H1 (cell line): ENCODE measurements around the gene CHST12.

Experiments used
- CTCF ChIP-seq, 3 experiments: IDR thresholded peaks; 1 replicate in 2 of 3; 2 replicates in 1 of 3; pipeline versions ENCODE4 v1.5.1 to v1.6.1; 2011; ENCODE audit warnings: low read length in 3 of 3, mild to moderate bottlenecking in 3 of 3, inconsistent platforms in 2 of 3, low read depth in 1 of 3, moderate library complexity in 1 of 3; ENCODE audit not compliant: insufficient read depth in 1 of 3; ENCODE audit errors: control extremely low read depth in 1 of 3
- FOSL1 ChIP-seq: IDR thresholded peaks from 2 replicates; pipeline ENCODE4 v1.6.1; 2011; ENCODE audit warnings: mild to moderate bottlenecking, low read depth, low read length, moderate library complexity; ENCODE audit not compliant: insufficient read depth
- JUN ChIP-seq: IDR thresholded peaks from 2 replicates; pipeline ENCODE4 v1.6.1; 2011; ENCODE audit warnings: low read depth, mild to moderate bottlenecking, improper control_type of control experiment, low read length
- JUND ChIP-seq: IDR thresholded peaks from 2 replicates; pipeline ENCODE4 v1.6.1; 2011; ENCODE audit warnings: mild to moderate bottlenecking, improper control_type of control experiment, low read length
- SIRT6 ChIP-seq: IDR thresholded peaks from one replicate; pipeline ENCODE4 v1.7.1; 2012; ENCODE audit warnings: low read length, inconsistent platforms
- TF ChIP-seq, protein P1 (sequence below): IDR thresholded peaks from 2 replicates; pipeline ENCODE4 v1.6.1; 2012; ENCODE audit warnings: inconsistent platforms

DNA sequence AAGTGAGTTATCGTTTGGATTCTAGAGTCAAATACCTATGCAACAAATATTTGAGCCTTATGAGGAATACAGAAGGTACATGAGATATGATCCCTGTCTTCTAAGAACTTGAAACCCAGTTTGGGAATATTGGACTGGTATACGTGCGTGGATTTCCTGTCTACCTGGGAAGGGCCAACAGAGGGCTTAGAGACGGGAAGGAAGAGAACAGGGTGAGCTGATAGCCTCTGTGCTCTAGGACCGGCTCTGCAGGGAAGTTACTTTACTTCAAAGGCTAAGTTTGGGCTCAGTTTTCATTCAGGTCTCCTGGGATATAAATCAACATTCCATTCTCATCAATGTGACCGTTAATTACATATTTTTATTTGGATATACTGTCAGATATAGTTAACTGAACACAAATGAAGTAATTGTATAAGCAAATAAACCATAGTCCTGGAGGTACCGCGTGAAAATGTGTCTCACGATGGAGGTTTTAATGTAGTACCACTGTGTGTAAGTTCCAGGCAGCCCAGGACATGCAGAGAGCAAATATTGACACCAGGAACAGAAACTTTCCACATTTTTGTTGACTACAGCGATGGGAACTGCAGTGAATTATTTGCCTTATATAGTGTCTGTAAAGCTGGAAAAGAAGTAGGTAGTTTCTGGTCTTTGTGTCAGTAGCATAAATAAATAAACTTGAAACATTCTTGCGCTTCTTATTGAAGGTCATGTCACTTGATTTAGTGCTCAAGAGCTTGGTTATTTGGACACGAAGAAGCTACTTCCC, 8.6 kb downstream of the CHST12 start:
- TF ChIP-seq CTCF (IDR thresholded peaks at IDR 0.05; ENCODE audit: control extremely low read depth in 1 of 3, insufficient read depth in 1 of 3, low read depth in 1 of 3, low read length in 3 of 3) = no peak
- no peak for TF ChIP-seq SIRT6
- TF ChIP-seq, protein P1, sequence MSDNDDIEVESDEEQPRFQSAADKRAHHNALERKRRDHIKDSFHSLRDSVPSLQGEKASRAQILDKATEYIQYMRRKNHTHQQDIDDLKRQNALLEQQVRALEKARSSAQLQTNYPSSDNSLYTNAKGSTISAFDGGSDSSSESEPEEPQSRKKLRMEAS = no peak
- TF ChIP-seq JUN = no peak
- TF ChIP-seq JUND = no peak
- no peak for TF ChIP-seq FOSL1
